Neural progenitor cell (in vitro differentiated cells): ENCODE measurements around the gene STRN4. TPM values are rescaled to one million over a fixed set of nuclear protein-coding genes. Genes with fewer than 3 reads are reported as not detected.
A peak's percentile ranks its signal among the peaks of the same experiment; 100 is the strongest.

Source experiments
- DNase-seq: peaks from one replicate; pipeline ENCODE4 v3.0.0-alpha.2; 2016; ENCODE audit warnings: low spot score
- H2AFZ ChIP-seq: fragments of 200-600 bp; sonication (generic); replicated peaks from 2 replicates; pipeline ENCODE4 v1.6.1; 2016; ENCODE audit warnings: antibody characterized with exemption
- H3F3A ChIP-seq: fragments of 200-600 bp; sonication (generic); 2 replicates; pipeline ENCODE4 v1.6.1; 2016; ENCODE audit warnings: antibody characterized with exemption, low read depth
- H3K27ac ChIP-seq: fragments of 200-600 bp; sonication (generic); 2 replicates; pipeline ENCODE4 v1.5.1; 2016; ENCODE audit warnings: mild to moderate bottlenecking
- H3K27me3 ChIP-seq: fragments of 200-600 bp; sonication (generic); 2 replicates; pipeline ENCODE4 v1.6.1; 2016; ENCODE audit warnings: mild to moderate bottlenecking, moderate library complexity
- H3K36me3 ChIP-seq: fragments of 200-600 bp; sonication (generic); 2 replicates; pipeline ENCODE4 v1.5.1; 2016
- H3K4me1 ChIP-seq: fragments of 200-600 bp; sonication (generic); 2 replicates; pipeline ENCODE4 v1.6.1; 2016; ENCODE audit warnings: mixed run types
- H3K4me2 ChIP-seq: fragments of 200-600 bp; sonication (generic); 2 replicates; pipeline ENCODE4 v1.6.1; 2016
- H3K4me3 ChIP-seq: fragments of 200-600 bp; sonication (generic); 2 replicates; pipeline ENCODE4 v1.5.1; 2016
- H3K79me2 ChIP-seq: fragments of 200-600 bp; sonication (generic); 2 replicates; pipeline ENCODE4 v1.6.1; 2016; ENCODE audit warnings: low read depth
- H3K9ac ChIP-seq: fragments of 200-600 bp; sonication (generic); 2 replicates; pipeline ENCODE4 v1.6.1; 2016
- H3K9me3 ChIP-seq: fragments of 200-600 bp; sonication (generic); 2 replicates; pipeline ENCODE4 v1.5.1; 2016; ENCODE audit warnings: low read depth
- H4K20me1 ChIP-seq: fragments of 200-600 bp; sonication (generic); 2 replicates; pipeline ENCODE4 v1.6.1; 2016; ENCODE audit warnings: low read depth
- H3K27ac Mint-ChIP-seq: 3 replicates; pipeline ENCODE4 v1.8.0; 2021; ENCODE audit warnings: mixed read lengths
- H3K27me3 Mint-ChIP-seq: 2 replicates; pipeline ENCODE4 v1.8.0; 2022; ENCODE audit warnings: low read depth, mild to moderate bottlenecking, inconsistent platforms, moderate library complexity, mixed read lengths; ENCODE audit not compliant: insufficient read depth
- H3K36me3 Mint-ChIP-seq: 3 replicates; pipeline ENCODE4 v1.8.0; 2021; ENCODE audit warnings: mixed read lengths
- H3K4me1 Mint-ChIP-seq: 3 replicates; pipeline ENCODE4 v1.8.0; 2021; ENCODE audit warnings: mixed read lengths
- H3K4me3 Mint-ChIP-seq: 3 replicates; pipeline ENCODE4 v1.8.0; 2021; ENCODE audit warnings: mild to moderate bottlenecking, moderate library complexity, mixed read lengths
- H3K9me3 Mint-ChIP-seq: 3 replicates; pipeline ENCODE4 v1.8.0; 2020; ENCODE audit warnings: mixed read lengths
- CTCF ChIP-seq: fragments of 200-600 bp; sonication (generic); IDR thresholded peaks from 2 replicates; pipeline ENCODE4 v1.5.1; 2017; ENCODE audit warnings: antibody characterized with exemption, mild to moderate bottlenecking
- EZH2 ChIP-seq: fragments of 200-600 bp; sonication (generic); IDR thresholded peaks from 2 replicates; pipeline ENCODE4 v1.6.1; 2017; ENCODE audit warnings: antibody characterized with exemption, mild to moderate bottlenecking, moderate library complexity
- EZH2phosphoT487 ChIP-seq: fragments of 200-600 bp; sonication (generic); IDR thresholded peaks from 2 replicates; pipeline ENCODE4 v1.6.1; 2017; ENCODE audit warnings: antibody characterized with exemption
- total RNA-seq: library from RNA; depleted of rRNA; stranded (reverse); fragments of >200 nt; gene quantifications from 2 replicates; pipeline ENCODE4 v1.2.3, GENCODE V29; 2015; ENCODE audit warnings: low replicate concordance

The STRN4 gene
- total RNA-seq, 1 donor from 2014 or later, result 54.1 TPM

DNA sequence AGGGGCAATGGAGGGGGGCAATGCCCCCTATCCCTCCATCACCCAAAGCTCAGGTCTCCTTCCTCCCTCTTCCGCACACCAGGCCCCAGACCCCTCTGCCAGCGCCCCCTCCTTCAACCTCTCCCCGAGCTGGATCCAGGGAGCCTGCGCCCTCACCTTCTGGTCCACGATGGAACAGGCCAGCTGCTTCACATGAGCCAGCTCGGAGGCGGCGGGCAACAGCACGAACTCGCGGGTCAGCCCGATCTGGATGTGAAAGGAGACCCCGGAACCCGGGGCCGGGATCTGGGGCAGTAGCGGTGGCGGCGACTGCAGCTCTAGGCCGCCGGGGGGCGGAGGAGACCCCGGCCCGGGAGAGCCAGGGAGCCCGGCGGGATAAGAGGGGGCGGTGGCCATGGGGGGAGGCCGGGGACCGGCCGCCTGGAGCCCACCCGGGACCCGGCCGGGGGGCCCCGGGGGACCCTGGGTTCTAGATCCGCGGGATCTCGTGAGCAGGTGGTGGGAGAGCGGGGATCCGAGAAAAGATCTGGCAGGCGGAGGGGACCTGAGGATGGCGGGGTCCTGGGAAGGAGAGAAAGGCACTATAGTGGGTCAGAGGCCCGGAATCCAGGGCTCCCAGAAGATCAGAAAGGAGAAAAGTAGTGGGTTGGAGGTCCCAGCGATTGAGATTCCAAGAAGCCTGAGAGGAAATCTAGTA is 30.1 kb downstream of the STRN4 start:
- H3K4me3 ChIP-seq, result peak overlapping the region; percentile 99
- H3K4me1 ChIP-seq, result peaks cover 12% of the 10 kb centered on the region
- Mint-ChIP-seq H3K36me3 (peaks cover under 1% of the 10 kb centered on the region), H3K27ac (peak overlapping the region; percentile 90), H3K4me1 (peaks cover 25% of the 10 kb centered on the region), H3K4me3 (peak overlapping the region; percentile 97), H3K9me3 (no peaks in the 10 kb centered on the region), H3K27me3 (peaks cover 4% of the 10 kb centered on the region)
- peaks cover 46% of the 10 kb centered on the region for H4K20me1 ChIP-seq
- H3F3A ChIP-seq, result peaks cover 30% of the 10 kb centered on the region
- peaks cover 49% of the 10 kb centered on the region for H3K79me2 ChIP-seq
- H3K9ac ChIP-seq, result peak overlapping the region; percentile 75
- H3K9me3 ChIP-seq, result no peaks in the 10 kb centered on the region
- DNase-seq, result peak; percentile 85
- H3K27ac ChIP-seq, result peak overlapping the region; percentile 83
- H3K4me2 ChIP-seq, result peak overlapping the region; percentile 97
- TF ChIP-seq EZH2phosphoT487 (no peak), CTCF (peak; percentile 59)
- H2AFZ ChIP-seq, result no peak overlapping the region
- no peaks in the 10 kb centered on the region for H3K36me3 ChIP-seq
- no peaks in the 10 kb centered on the region for H3K27me3 ChIP-seq

DNA sequence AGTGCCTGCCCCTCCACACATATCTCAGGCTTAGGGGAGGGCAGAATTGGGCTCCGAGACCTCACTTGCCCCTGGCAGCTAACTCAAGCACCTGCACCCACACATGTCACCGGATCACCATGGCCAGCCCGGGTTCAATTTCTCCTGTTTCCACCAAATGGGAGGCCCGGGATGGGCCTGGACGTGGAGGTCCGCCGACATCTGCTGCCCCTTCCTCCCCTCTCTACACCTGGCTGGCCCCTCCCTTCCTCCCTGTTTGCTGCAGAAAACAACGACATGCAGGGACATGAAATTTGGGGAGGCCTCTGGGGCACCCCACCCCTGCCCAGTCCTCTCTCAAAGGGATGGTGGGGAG is 30.7 kb downstream of the STRN4 start:
- Histone ChIP-seq H3F3A (peaks cover 30% of the 10 kb centered on the region), H3K27me3 (no peaks in the 10 kb centered on the region), H3K4me3 (peak overlapping the region; percentile 99), H3K36me3 (no peaks in the 10 kb centered on the region), H3K4me1 (peaks cover 12% of the 10 kb centered on the region), H3K79me2 (peaks cover 49% of the 10 kb centered on the region), H3K9ac (peak overlapping the region; percentile 75), H3K9me3 (no peaks in the 10 kb centered on the region), H3K4me2 (peak overlapping the region; percentile 97), H2AFZ (no peak overlapping the region), H4K20me1 (peaks cover 51% of the 10 kb centered on the region), H3K27ac (no peak overlapping the region)
- Mint-ChIP-seq H3K27ac (no peak overlapping the region), H3K4me3 (peak overlapping the region; percentile 97), H3K4me1 (peaks cover 25% of the 10 kb centered on the region), H3K27me3 (peaks cover 2% of the 10 kb centered on the region), H3K36me3 (peaks cover 4% of the 10 kb centered on the region), H3K9me3 (no peaks in the 10 kb centered on the region)
- TF ChIP-seq CTCF (no peak), EZH2phosphoT487 (no peak), EZH2 (no peak)
- DNase-seq, result peak; percentile 24

- Histone ChIP-seq H3K27me3 (no peaks in the 10 kb centered on the region), H3K9ac (no peak overlapping the region), H3K4me3 (peak overlapping the region; percentile 99), H3K4me1 (peaks cover 12% of the 10 kb centered on the region), H3K27ac (no peak overlapping the region), H2AFZ (no peak overlapping the region), H3K36me3 (peaks cover 1% of the 10 kb centered on the region), H3K4me2 (peak overlapping the region; percentile 97), H3F3A (peaks cover 26% of the 10 kb centered on the region), H3K9me3 (no peaks in the 10 kb centered on the region), H3K79me2 (peaks cover 49% of the 10 kb centered on the region), H4K20me1 (peaks cover 56% of the 10 kb centered on the region)
- Mint-ChIP-seq H3K9me3 (no peaks in the 10 kb centered on the region), H3K36me3 (peaks cover 4% of the 10 kb centered on the region), H3K4me1 (peaks cover 25% of the 10 kb centered on the region), H3K27ac (no peak overlapping the region), H3K27me3 (peaks cover 2% of the 10 kb centered on the region), H3K4me3 (peak overlapping the region; percentile 97)
- DNase-seq, result no peak
- TF ChIP-seq EZH2phosphoT487 (no peak), CTCF (no peak), EZH2 (no peak)
These were observed 31.7 kb downstream of the STRN4 start for GRCh38 chr19:46714444-46715106.
